ENCODE results near the gene SH3PXD2A. TPM values are rescaled to one million over a fixed set of nuclear protein-coding genes. Genes with fewer than 3 reads are reported as not detected.

SH3PXD2A gene
- total and polyA plus RNA-seq, 9 of the 15 experiments (the other 6 are each of a cell fraction or from before 2014, with no cell fraction given) = 0.41 to 9.3 (median 2.5) TPM

DNA sequence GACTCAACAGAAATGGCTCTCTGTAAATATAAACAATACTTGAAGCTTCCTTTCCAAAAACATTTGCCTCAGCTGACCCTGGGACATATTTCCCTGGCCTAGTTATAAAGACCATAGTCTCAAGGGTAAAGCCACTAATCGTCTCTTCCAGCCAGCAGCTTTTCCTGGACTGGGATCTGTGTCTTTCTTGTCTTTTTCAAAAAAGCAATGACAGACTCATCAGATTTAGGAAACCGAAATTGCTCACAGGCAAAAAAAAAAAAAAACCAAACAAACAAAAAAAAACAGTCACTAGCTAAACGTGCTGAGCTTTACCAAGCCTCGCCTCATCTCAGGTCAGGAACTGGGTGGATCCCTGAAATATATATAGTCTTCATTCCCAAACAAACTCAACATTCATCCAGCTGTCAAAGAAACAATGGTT lies 39.1 kb upstream of the SH3PXD2A start:
- FAIRE-seq = no peak
- no peaks in the 10 kb centered on the region for H3K79me2 ChIP-seq (ENCODE audit: control insufficient read depth, insufficient read depth, low read length)
- in situ Hi-C loops (cut with MboI) = loop anchor here (10.0 kb wide), 1 partner anchor 310 kb away; no protein-coding TSS in a partner anchor
- H3K36me3 ChIP-seq (ENCODE audit: control insufficient read depth, insufficient read depth, low read length) = peaks cover 14% of the 10 kb centered on the region; the same call in 2 of the 3 replicates
- no peaks in the 10 kb centered on the region for H4K20me1 ChIP-seq (replicated peaks; ENCODE audit: control insufficient read depth, insufficient read depth, low read length)
- no peak overlapping the region for H2AFZ ChIP-seq (ENCODE audit: low read depth, low read length)
- no TSS peak for BruUV-seq (replicated peaks)
- WGBS (ENCODE audit: insufficient coverage, low coverage, missing lambda C conversion rate) = 44% methylated on average over 2 of the region's 4 CpGs
- no peak overlapping the region for H3K4me3 ChIP-seq
- no peak overlapping the region for H3K4me2 ChIP-seq (ENCODE audit: insufficient read depth, low read length)
- TF ChIP-seq, protein P1, sequence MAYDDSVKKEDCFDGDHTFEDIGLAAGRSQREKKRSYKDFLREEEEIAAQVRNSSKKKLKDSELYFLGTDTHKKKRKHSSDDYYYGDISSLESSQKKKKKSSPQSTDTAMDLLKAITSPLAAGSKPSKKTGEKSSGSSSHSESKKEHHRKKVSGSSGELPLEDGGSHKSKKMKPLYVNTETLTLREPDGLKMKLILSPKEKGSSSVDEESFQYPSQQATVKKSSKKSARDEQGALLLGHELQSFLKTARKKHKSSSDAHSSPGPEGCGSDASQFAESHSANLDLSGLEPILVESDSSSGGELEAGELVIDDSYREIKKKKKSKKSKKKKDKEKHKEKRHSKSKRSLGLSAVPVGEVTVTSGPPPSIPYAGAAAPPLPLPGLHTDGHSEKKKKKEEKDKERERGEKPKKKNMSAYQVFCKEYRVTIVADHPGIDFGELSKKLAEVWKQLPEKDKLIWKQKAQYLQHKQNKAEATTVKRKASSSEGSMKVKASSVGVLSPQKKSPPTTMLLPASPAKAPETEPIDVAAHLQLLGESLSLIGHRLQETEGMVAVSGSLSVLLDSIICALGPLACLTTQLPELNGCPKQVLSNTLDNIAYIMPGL (CRISPR knock-in tag; IDR thresholded peaks at IDR 0.05) = no peak
- no peak for TF ChIP-seq POLR2H (tag; IDR thresholded peaks at IDR 0.05; ENCODE audit: low read depth)
- TF ChIP-seq, protein P2, sequence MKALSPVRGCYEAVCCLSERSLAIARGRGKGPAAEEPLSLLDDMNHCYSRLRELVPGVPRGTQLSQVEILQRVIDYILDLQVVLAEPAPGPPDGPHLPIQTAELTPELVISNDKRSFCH (CRISPR knock-in tag; IDR thresholded peaks at IDR 0.05) = no peak
- TF ChIP-seq, protein P2 (tag; IDR thresholded peaks at IDR 0.05) = no peak
- TF ChIP-seq CHD2 (IDR thresholded peaks at IDR 0.05; ENCODE audit: low read depth, low read length) = no peak
- TF ChIP-seq, protein P3, sequence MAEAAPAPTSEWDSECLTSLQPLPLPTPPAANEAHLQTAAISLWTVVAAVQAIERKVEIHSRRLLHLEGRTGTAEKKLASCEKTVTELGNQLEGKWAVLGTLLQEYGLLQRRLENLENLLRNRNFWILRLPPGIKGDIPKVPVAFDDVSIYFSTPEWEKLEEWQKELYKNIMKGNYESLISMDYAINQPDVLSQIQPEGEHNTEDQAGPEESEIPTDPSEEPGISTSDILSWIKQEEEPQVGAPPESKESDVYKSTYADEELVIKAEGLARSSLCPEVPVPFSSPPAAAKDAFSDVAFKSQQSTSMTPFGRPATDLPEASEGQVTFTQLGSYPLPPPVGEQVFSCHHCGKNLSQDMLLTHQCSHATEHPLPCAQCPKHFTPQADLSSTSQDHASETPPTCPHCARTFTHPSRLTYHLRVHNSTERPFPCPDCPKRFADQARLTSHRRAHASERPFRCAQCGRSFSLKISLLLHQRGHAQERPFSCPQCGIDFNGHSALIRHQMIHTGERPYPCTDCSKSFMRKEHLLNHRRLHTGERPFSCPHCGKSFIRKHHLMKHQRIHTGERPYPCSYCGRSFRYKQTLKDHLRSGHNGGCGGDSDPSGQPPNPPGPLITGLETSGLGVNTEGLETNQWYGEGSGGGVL (CRISPR knock-in tag; IDR thresholded peaks at IDR 0.05) = no peak
- TF ChIP-seq NCOA6 (IDR thresholded peaks at IDR 0.05) = no peak
- no peak for TF ChIP-seq SMARCC2 (IDR thresholded peaks at IDR 0.05; ENCODE audit: low read depth)
- TF ChIP-seq SPI1 (IDR thresholded peaks at IDR 0.05; ENCODE audit: borderline replicate concordance, low read depth, low read length) = no peak
- TF ChIP-seq ZNF668 (CRISPR knock-in tag; IDR thresholded peaks at IDR 0.05) = no peak
- TF ChIP-seq FOXJ2 (tag; IDR thresholded peaks at IDR 0.05) = no peak
- no peak for TF ChIP-seq SMAD4 (CRISPR knock-in tag; conservative IDR thresholded peaks at IDR 0.05)
- TF ChIP-seq ZKSCAN8 (CRISPR knock-in tag; IDR thresholded peaks at IDR 0.05) = no peak
- no peaks in the 10 kb centered on the region; a peak in 1 of 5 replicates for H3K4me1 ChIP-seq (replicated peaks in 1 of 2; ENCODE audit: control insufficient read depth in 2 of 2, insufficient read depth in 2 of 2, low read length in 2 of 2)
- H3K27me3 ChIP-seq (ENCODE audit: control insufficient read depth in 2 of 2, insufficient read depth in 2 of 2, low read length in 2 of 2) = no peaks in the 10 kb centered on the region
- no peaks in the 10 kb centered on the region for H3K9me1 ChIP-seq (ENCODE audit: control insufficient read depth, insufficient read depth, low read length)
- ChIA-PET CTCF (ENCODE audit: low intra/inter-chr PET ratio) (no interaction called here), POLR2A (no interaction called here)
- ATAC-seq = no peak
- DNase-seq (ENCODE audit: extremely low read depth in 1 of 4, low spot score in 3 of 4) = no peak
- intact Hi-C loops (cut with micrococcal nuclease) = no loop called here
- H3K9me3 ChIP-seq (replicated peaks; ENCODE audit: control insufficient read depth, insufficient read depth, low read depth, low read length) = no peaks in the 10 kb centered on the region
- no peak overlapping the region for H3K9ac ChIP-seq (ENCODE audit: insufficient read depth in 1 of 2, low read depth in 2 of 2, low read length in 2 of 2)
- H3K27ac ChIP-seq (ENCODE audit: extremely low read depth, low read depth, low read length) = no peak overlapping the region

Measured in K562 (cell line).